Pancreas (tissue), 10 donors: Measurements from ENCODE around the gene LRRC8D. TPM values are rescaled to one million over a fixed set of nuclear protein-coding genes. Genes with fewer than 3 reads are reported as not detected.
A peak's percentile ranks its signal among the peaks of the same experiment; 100 is the strongest.

ENCODE experiments used
- ATAC-seq, 4 donors: fragments of 200-7000 bp; cut with Tn5 transposase; one replicate each; pipeline versions ENCODE4 v1.8.0 to v1.9.1; 2020; ENCODE audit warnings: mild to moderate bottlenecking in 4 of 4, moderate library complexity in 4 of 4
- DNase-seq, 6 donors: peaks; one replicate each; pipeline ENCODE4 v3.0.0-alpha.2; 2020
- FAIRE-seq: peaks from 2 replicates; lab custom pipeline; 2012; peaks lifted over from hg19 to GRCh38; lab: Jason Lieb, UNC
- H3K27ac ChIP-seq, 4 donors: fragments of 200-600 bp; sonication (generic); 1 replicate in 3 of 4; 2 replicates in 1 of 4; pipeline versions ENCODE4 v1.5.0 to v1.8.0; 2020
- H3K27me3 ChIP-seq, 4 donors: fragments of 200-600 bp; one replicate each; pipeline ENCODE4 v1.8.0; 2021
- H3K36me3 ChIP-seq, 3 donors: fragments of 200-600 bp; sonication (generic) in 1 of 3; one replicate each; pipeline versions ENCODE4 v1.5.0 to v1.8.0; 2020 to 2021
- H3K4me1 ChIP-seq, 3 donors: fragments of 200-600 bp; one replicate each; pipeline ENCODE4 v1.8.0; 2021
- H3K4me3 ChIP-seq, 4 donors: fragments of 200-600 bp; sonication (generic) in 2 of 4; one replicate each; pipeline versions ENCODE4 v1.5.0 to v1.8.0; 2020 to 2021
- H3K9me3 ChIP-seq, 4 donors: fragments of 200-600 bp; one replicate each; pipeline ENCODE4 v1.8.0; 2021
- CTCF ChIP-seq, 4 donors: fragments of 200-600 bp; sonication (generic) in 3 of 4; IDR thresholded peaks; one replicate each; pipeline versions ENCODE4 v1.5.0 to v1.8.0; 2021; ENCODE audit warnings: antibody characterized with exemption in 4 of 4
- WGBS, 2 donors: extraction: QIAGEN DNeasy Blood & Tissue Kit; methylation state at CpG; one replicate each; pipeline ENCODE4 v1.1.7; 2013; 5-methylcytosine and 5-hydroxymethylcytosine counted together
- intact Hi-C, 3 donors: fragments of 100-400 bp; cut with DNase I; formaldehyde crosslinking; loops; one replicate each; pipeline versions ENCODE4 v1.11.1 to v1.14.2; 2022
- polyA plus RNA-seq, 2 donors: library from polyadenylated mRNA; stranded (reverse); fragments of 200-250 nt; gene quantifications; one replicate each; pipeline ENCODE4 v1.2.3, GENCODE V29; 2013
- total RNA-seq, 6 donors: library from RNA; stranded (reverse); fragmentation: NEBNext Ultra II Directional in 4 of 6; extraction: Animal tissue kit (Norgen Biotek cat#: 25700) in 4 of 6; gene quantifications; one replicate each; pipeline versions ENCODE4 v1.2.1 to v1.2.4, GENCODE V29; 2021 to 2023
- donor health status: healthy with polysubstance abuse.
- donor health status: DM: no; HTN: no; CAD: no; lungs with moderate emphysema.
- donor health status: DM: no; HTN: no; CAD: no.
- donor health status: control.
- donor health status: control.
- donor health status: Bipolar disorder and iron deficiency.
- donor health status: DM: yes; HTN: yes; CAD: no.
- donor health status: DM: no; HTN: no; CAD: no.
- donor health status: DM: no; HTN: no; CAD: no.
- donor health status: DM: yes; HTN: yes; CAD: no.

Gene LRRC8D
- total and polyA plus RNA-seq, 8 donors, result 3.8 to 27.1 (median 10.4) TPM

- Histone ChIP-seq H3K9me3 (no peaks in the 10 kb centered on the region), H3K27me3 (no peaks in the 10 kb centered on the region), H3K4me1 (peaks cover 4% of the 10 kb centered on the region in 3 donors), H3K4me3 (peak overlapping the region; percentile 55 to 77 (median 65)), H3K27ac (peak overlapping the region; percentile 27 to 73 (median 57)), H3K36me3 (no peaks in the 10 kb centered on the region)
- no peak for FAIRE-seq
- intact Hi-C loops, result no loop called here
- TF ChIP-seq CTCF (IDR thresholded peaks at IDR 0.05), result peak; percentile 44 to 64 (median 52)
- WGBS, 2 donors, result 3 to 4% methylated on average over 56 to 63 of the region's 63 CpGs
- peak; percentile 94 to 96 (median 96) for ATAC-seq
- peak; percentile 63 to 89 (median 76) for DNase-seq
Observed at GRCh38 chr1:89843273-89844130, 22.7 kb downstream of the LRRC8D start.

- H3K36me3 ChIP-seq, result no peaks in the 10 kb centered on the region
- FAIRE-seq (no peak), ATAC-seq (no peak), DNase-seq (no peak)
- peaks cover 4% of the 10 kb centered on the region in 3 donors for H3K4me1 ChIP-seq
- H3K27ac ChIP-seq, result no peak overlapping the region
- intact Hi-C loops, result no loop called here
- peak overlapping the region in 3 of 4 donors; percentile 59 to 77 (median 71) for H3K4me3 ChIP-seq
- no peaks in the 10 kb centered on the region for H3K9me3 ChIP-seq
- no peaks in the 10 kb centered on the region for H3K27me3 ChIP-seq
- no peak for TF ChIP-seq CTCF (IDR thresholded peaks at IDR 0.05)
- WGBS, 2 donors, result 83% methylated on average over 7 of the region's 7 CpGs
Observed at GRCh38 chr1:89844241-89844807, 23.5 kb downstream of the LRRC8D start.

DNA sequence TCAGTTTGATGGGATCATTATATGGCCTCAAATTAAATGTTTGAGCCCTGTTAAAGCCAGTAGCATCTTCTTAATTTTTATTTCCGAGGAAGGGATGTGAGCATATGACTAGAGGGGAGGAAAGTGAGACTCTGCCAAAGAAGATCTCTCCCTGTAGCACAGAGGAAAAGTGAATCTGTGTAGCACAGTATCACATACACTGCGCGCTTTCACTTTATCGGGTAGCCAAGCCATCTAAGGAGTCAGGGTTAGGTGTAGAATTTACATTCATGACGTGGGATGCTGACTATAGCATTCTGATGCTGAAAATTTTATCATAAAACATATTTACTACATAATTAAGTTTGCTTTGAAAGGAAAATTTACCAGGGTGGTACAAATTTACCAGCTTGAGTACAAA, 24.0 kb downstream of the LRRC8D start:
- no peak for TF ChIP-seq CTCF (IDR thresholded peaks at IDR 0.05)
- Histone ChIP-seq H3K4me1 (peaks cover 4% of the 10 kb centered on the region in 3 donors), H3K9me3 (no peaks in the 10 kb centered on the region), H3K4me3 (no peak overlapping the region), H3K36me3 (no peaks in the 10 kb centered on the region), H3K27ac (no peak overlapping the region), H3K27me3 (no peaks in the 10 kb centered on the region)
- intact Hi-C loops, result no loop called here
- FAIRE-seq, result no peak
- no peak for ATAC-seq
- DNase-seq, result no peak
- 95 to 96% methylated on average over 5 of the region's 5 CpGs for WGBS, 2 donors

DNA sequence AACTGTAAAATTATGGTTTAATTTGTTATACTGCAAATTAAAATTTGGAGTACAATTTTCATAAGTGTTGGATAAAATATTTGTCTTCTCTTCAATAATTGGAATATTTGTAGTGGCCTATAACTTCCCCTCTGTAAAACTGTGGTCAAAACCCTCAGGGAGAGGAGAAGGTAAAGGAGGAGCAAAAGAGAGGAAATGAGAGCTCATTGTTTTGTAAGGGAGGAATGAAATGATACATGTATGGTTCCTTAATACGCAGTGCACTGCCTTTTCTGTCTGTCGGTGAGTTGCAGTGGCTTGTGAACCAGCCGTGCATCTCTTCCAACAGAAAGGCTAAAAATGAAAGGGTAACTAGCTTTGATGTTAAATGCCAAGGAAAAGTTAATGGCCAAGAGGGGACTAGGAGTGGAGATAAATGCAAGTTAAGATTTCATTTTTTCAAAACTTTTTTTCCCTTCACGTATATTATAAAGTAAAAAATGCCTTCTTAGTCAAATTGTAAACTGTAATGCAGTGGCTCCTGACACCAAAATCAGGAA, 26.4 kb downstream of the LRRC8D start:
- Histone ChIP-seq H3K4me1 (peaks cover 0 to 4% (median 0%) of the 10 kb centered on the region in 3 donors), H3K36me3 (no peaks in the 10 kb centered on the region), H3K27me3 (no peaks in the 10 kb centered on the region), H3K4me3 (no peak overlapping the region), H3K9me3 (no peaks in the 10 kb centered on the region), H3K27ac (no peak overlapping the region)
- intact Hi-C loops, result no loop called here
- ATAC-seq (no peak), FAIRE-seq (no peak), DNase-seq (no peak)
- no peak for TF ChIP-seq CTCF (IDR thresholded peaks at IDR 0.05)
- 91 to 92% methylated on average over 4 of the region's 4 CpGs for WGBS, 2 donors
